ENCODE results near the gene ADGRE2.

- TF ChIP-seq CTCF (optimal IDR thresholded peaks at IDR 0.05 in 1 of 3, IDR thresholded peaks at IDR 0.05 in 1 of 3, conservative IDR thresholded peaks at IDR 0.05 in 1 of 3; ENCODE audit: extremely low read depth in 1 of 3, insufficient read depth in 2 of 3, low read length in 3 of 3) (no peak), EZH2 (IDR thresholded peaks at IDR 0.05; ENCODE audit: low read length) (no peak)
Measured at GRCh38 chr19:14795078-14795721, 16.8 kb upstream of the ADGRE2 start.
